Hepatocyte (in vitro differentiated cells): Measurements from ENCODE around the gene MXD3. TPM values are rescaled to one million over a fixed set of nuclear protein-coding genes. Genes with fewer than 3 reads are reported as not detected.

Experiments
- DNase-seq: peaks from one replicate; pipeline ENCODE4 v3.0.0-alpha.2; 2016; ENCODE audit warnings: low spot score
- H2AFZ ChIP-seq: fragments of 200-600 bp; sonication (generic); 2 replicates; pipeline ENCODE4 v1.6.0; 2016; ENCODE audit warnings: antibody characterized with exemption, mild to moderate bottlenecking
- H3K27ac ChIP-seq: fragments of 200-600 bp; sonication (generic); 2 replicates; pipeline ENCODE4 v1.5.1; 2016; ENCODE audit warnings: mild to moderate bottlenecking
- H3K27me3 ChIP-seq: fragments of 200-600 bp; sonication (generic); 2 replicates; pipeline ENCODE4 v1.6.1; 2016
- H3K36me3 ChIP-seq: fragments of 200-600 bp; sonication (generic); replicated peaks from 2 replicates; pipeline ENCODE4 v1.5.1; 2016; ENCODE audit warnings: low read depth; ENCODE audit not compliant: insufficient read depth
- H3K4me1 ChIP-seq: fragments of 200-600 bp; sonication (generic); 2 replicates; pipeline ENCODE4 v1.5.1; 2016; ENCODE audit warnings: mild to moderate bottlenecking, moderate library complexity; ENCODE audit not compliant: insufficient read depth
- H3K4me2 ChIP-seq: fragments of 200-600 bp; sonication (generic); 2 replicates; pipeline ENCODE4 v1.6.0; 2016
- H3K4me3 ChIP-seq: fragments of 200-600 bp; sonication (generic); 2 replicates; pipeline ENCODE4 v1.5.1; 2016; ENCODE audit warnings: mild to moderate bottlenecking
- H3K79me2 ChIP-seq: fragments of 200-600 bp; sonication (generic); 2 replicates; pipeline ENCODE4 v1.6.0; 2017; ENCODE audit warnings: mild to moderate bottlenecking
- H3K9me2 ChIP-seq: fragments of 200-600 bp; sonication (generic); replicated peaks from 2 replicates; pipeline ENCODE4 v1.6.0; 2017; ENCODE audit warnings: mild to moderate bottlenecking; ENCODE audit not compliant: insufficient read depth
- H3K9me3 ChIP-seq: fragments of 200-600 bp; sonication (generic); 2 replicates; pipeline ENCODE4 v1.5.1; 2016; ENCODE audit warnings: low read depth, mild to moderate bottlenecking
- H4K20me1 ChIP-seq: fragments of 200-600 bp; sonication (generic); 2 replicates; pipeline ENCODE4 v1.6.0; 2016; ENCODE audit warnings: mild to moderate bottlenecking; ENCODE audit not compliant: insufficient read depth, poor library complexity, severe bottlenecking
- CTCF ChIP-seq: fragments of 200-600 bp; sonication (generic); IDR thresholded peaks from 2 replicates; pipeline ENCODE4 v1.5.1; 2016; ENCODE audit warnings: antibody characterized with exemption, mild to moderate bottlenecking; ENCODE audit not compliant: poor library complexity
- EZH2 ChIP-seq: fragments of 200-600 bp; sonication (generic); IDR thresholded peaks from 2 replicates; pipeline ENCODE4 v1.6.1; 2016; ENCODE audit warnings: antibody characterized with exemption, mild to moderate bottlenecking, borderline replicate concordance
- EZH2phosphoT487 ChIP-seq: fragments of 200-600 bp; sonication (generic); IDR thresholded peaks from one replicate; pipeline ENCODE4 v1.6.1; 2018; ENCODE audit warnings: antibody characterized with exemption, mild to moderate bottlenecking, low read depth, moderate library complexity; ENCODE audit not compliant: unreplicated experiment, severe bottlenecking
- WGBS: methylation state at CpG from one replicate; pipeline ENCODE4 v1.1.6; 2016; ENCODE audit warnings: low lambda C conversion rate; ENCODE audit errors: missing lambda C conversion rate; 5-methylcytosine and 5-hydroxymethylcytosine counted together
- polyA plus RNA-seq: library from polyadenylated mRNA; unstranded; fragments of >200 nt; fragmentation: Nextera tagmentation; extraction: Ambion mirVana; gene quantifications from 2 replicates; pipeline ENCODE4 v1.2.1, GENCODE V29; 2016
- total RNA-seq: library from RNA; depleted of rRNA; stranded (reverse); fragments of >200 nt; gene quantifications from 2 replicates; pipeline ENCODE4 v1.2.3, GENCODE V29; 2014

Gene MXD3
- total and polyA plus RNA-seq, 2 experiments from 2014 or later = 11.9 to 22.3 TPM

- no peak for DNase-seq
- no peaks in the 10 kb centered on the region for H3K27me3 ChIP-seq
- no peak overlapping the region for H3K27ac ChIP-seq
Measured at GRCh38 chr5:177356746-177357145, 45.0 kb upstream of the MXD3 start.

GRCh38 chr5:177355868-177356168, 44.1 kb upstream of the MXD3 start:
- peaks cover 4% of the 10 kb centered on the region for H3K4me1 ChIP-seq
- peaks cover 5% of the 10 kb centered on the region for H3K79me2 ChIP-seq
- H4K20me1 ChIP-seq = no peaks in the 10 kb centered on the region
- TF ChIP-seq EZH2 (no peak), CTCF (no peak)
- no peak for DNase-seq
- WGBS = 32% methylated on average over 1 of the region's 1 CpG
- H3K27me3 ChIP-seq = no peaks in the 10 kb centered on the region
- no peak overlapping the region for H3K27ac ChIP-seq
- no peaks in the 10 kb centered on the region for H3K9me2 ChIP-seq
- H3K9me3 ChIP-seq = no peaks in the 10 kb centered on the region
- H3K4me3 ChIP-seq = no peak overlapping the region
- no peaks in the 10 kb centered on the region for H3K36me3 ChIP-seq
- no peak overlapping the region for H3K4me2 ChIP-seq
- H2AFZ ChIP-seq = no peak overlapping the region

More at GRCh38 chr5:177356746-177357145, 45.0 kb upstream of the MXD3 start:
- Histone ChIP-seq H3K79me2 (no peaks in the 10 kb centered on the region), H3K4me1 (peaks cover 4% of the 10 kb centered on the region), H3K36me3 (no peaks in the 10 kb centered on the region), H3K4me3 (no peak overlapping the region), H3K9me2 (no peaks in the 10 kb centered on the region), H2AFZ (no peak overlapping the region), H3K4me2 (no peak overlapping the region), H3K9me3 (no peaks in the 10 kb centered on the region), H4K20me1 (no peaks in the 10 kb centered on the region)
- 72% methylated on average over 3 of the region's 3 CpGs for WGBS
- TF ChIP-seq EZH2 (no peak), CTCF (no peak), EZH2phosphoT487 (no peak)

- Histone ChIP-seq H3K4me1 (peaks cover 8% of the 10 kb centered on the region), H3K9me3 (no peaks in the 10 kb centered on the region), H3K36me3 (no peaks in the 10 kb centered on the region), H3K27me3 (no peaks in the 10 kb centered on the region), H3K27ac (no peak overlapping the region), H2AFZ (no peak overlapping the region), H3K4me2 (no peak overlapping the region), H3K79me2 (peaks cover 10% of the 10 kb centered on the region), H3K9me2 (no peaks in the 10 kb centered on the region), H3K4me3 (no peak overlapping the region), H4K20me1 (peaks cover under 1% of the 10 kb centered on the region)
- 93% methylated on average over 1 of the region's 1 CpG for WGBS
- DNase-seq = no peak
- no peak for TF ChIP-seq EZH2phosphoT487
- TF ChIP-seq EZH2 = no peak
- TF ChIP-seq CTCF = no peak
Measured at GRCh38 chr5:177355162-177355867, 43.6 kb upstream of the MXD3 start.

- Histone ChIP-seq H3K27ac (peak overlapping the region; percentile 69), H3K36me3 (no peaks in the 10 kb centered on the region)
- 94% methylated on average over 3 of the region's 3 CpGs for WGBS
Measured at GRCh38 chr5:177354711-177355110, 43.0 kb upstream of the MXD3 start.

More at GRCh38 chr5:177354711-177355110, 43.0 kb upstream of the MXD3 start:
- Histone ChIP-seq H3K4me3 (no peak overlapping the region), H3K27me3 (no peaks in the 10 kb centered on the region), H3K4me1 (peaks cover 10% of the 10 kb centered on the region), H4K20me1 (peaks cover 6% of the 10 kb centered on the region), H3K4me2 (no peak overlapping the region), H3K79me2 (peaks cover 16% of the 10 kb centered on the region), H3K9me2 (no peaks in the 10 kb centered on the region), H3K9me3 (no peaks in the 10 kb centered on the region), H2AFZ (no peak overlapping the region)
- DNase-seq = no peak
- no peak for TF ChIP-seq CTCF
- TF ChIP-seq EZH2 = no peak
- TF ChIP-seq EZH2phosphoT487 = no peak
